GM23338 (cell line): ENCODE results near the gene NSUN3. TPM values are rescaled to one million over a fixed set of nuclear protein-coding genes. Genes with fewer than 3 reads are reported as not detected.

Experiments
- ATAC-seq: fragments of 200-7000 bp; cut with Tn5 transposase; 3 replicates; pipeline ENCODE4 v1.9.1; 2020
- DNase-seq: peaks from one replicate; pipeline ENCODE4 v3.0.0-alpha.2; 2015; ENCODE audit warnings: low spot score
- H2AFZ ChIP-seq: fragments of 200-600 bp; sonication (generic); 2 replicates; pipeline ENCODE4 v1.8.0; 2016; ENCODE audit warnings: antibody characterized with exemption, mild to moderate bottlenecking, moderate library complexity
- H3F3A ChIP-seq: fragments of 200-600 bp; sonication (generic); replicated peaks from 2 replicates; pipeline ENCODE4 v1.8.0; 2017; ENCODE audit warnings: antibody characterized with exemption, mixed run types, low read depth
- H3K27ac ChIP-seq: fragments of 200-600 bp; sonication (generic); 2 replicates; pipeline ENCODE4 v1.6.1; 2016; ENCODE audit warnings: low read depth
- H3K27me3 ChIP-seq: fragments of 200-600 bp; sonication (generic); 2 replicates; pipeline ENCODE4 v1.8.0; 2016; ENCODE audit warnings: mild to moderate bottlenecking, mixed run types, moderate library complexity; ENCODE audit not compliant: insufficient read depth
- H3K36me3 ChIP-seq: fragments of 200-600 bp; sonication (generic); 2 replicates; pipeline ENCODE4 v1.8.0; 2016; ENCODE audit warnings: mild to moderate bottlenecking; ENCODE audit not compliant: insufficient read depth
- H3K4me1 ChIP-seq: fragments of 200-600 bp; sonication (generic); 2 replicates; pipeline ENCODE4 v1.8.0; 2016; ENCODE audit warnings: mild to moderate bottlenecking, moderate library complexity; ENCODE audit not compliant: insufficient read depth
- H3K4me2 ChIP-seq: fragments of 200-600 bp; sonication (generic); 2 replicates; pipeline ENCODE4 v1.7.1; 2017; ENCODE audit warnings: mixed run types
- H3K4me3 ChIP-seq: fragments of 200-600 bp; sonication (generic); 2 replicates; pipeline ENCODE4 v1.6.1; 2016; ENCODE audit warnings: mixed run types
- H3K79me2 ChIP-seq: fragments of 200-600 bp; sonication (generic); replicated peaks from 2 replicates; pipeline ENCODE4 v1.8.0; 2017; ENCODE audit warnings: mild to moderate bottlenecking; ENCODE audit not compliant: insufficient read depth
- H3K9me2 ChIP-seq: fragments of 200-600 bp; sonication (generic); 2 replicates; pipeline ENCODE4 v1.8.0; 2017; ENCODE audit not compliant: insufficient read depth
- H4K20me1 ChIP-seq: fragments of 200-600 bp; sonication (generic); replicated peaks from 2 replicates; pipeline ENCODE4 v1.8.0; 2017; ENCODE audit warnings: mild to moderate bottlenecking; ENCODE audit not compliant: insufficient read depth
- H3K27ac Mint-ChIP-seq: 2 replicates; pipeline ENCODE4 v1.8.0; 2020; ENCODE audit warnings: inconsistent platforms, mild to moderate bottlenecking, moderate library complexity, mixed read lengths
- H3K27me3 Mint-ChIP-seq: 3 replicates; pipeline ENCODE4 v1.8.0; 2022; ENCODE audit warnings: low read depth, mild to moderate bottlenecking, moderate library complexity, mixed read lengths, inconsistent platforms; ENCODE audit not compliant: insufficient read depth, poor library complexity
- H3K36me3 Mint-ChIP-seq: 3 replicates; pipeline ENCODE4 v1.8.0; 2021; ENCODE audit warnings: low read depth, mild to moderate bottlenecking, inconsistent platforms, moderate library complexity, mixed read lengths
- H3K4me1 Mint-ChIP-seq: 3 replicates; pipeline ENCODE4 v1.8.0; 2020; ENCODE audit warnings: mild to moderate bottlenecking, inconsistent platforms, mixed read lengths
- H3K4me3 Mint-ChIP-seq: 3 replicates; pipeline ENCODE4 v1.8.0; 2021; ENCODE audit warnings: moderate library complexity, mild to moderate bottlenecking, inconsistent platforms, mixed read lengths
- H3K9me3 Mint-ChIP-seq: 3 replicates; pipeline ENCODE4 v1.8.0; 2020; ENCODE audit warnings: moderate library complexity, mild to moderate bottlenecking, inconsistent platforms, mixed read lengths
- EZH2 ChIP-seq: fragments of 200-600 bp; sonication (generic); IDR thresholded peaks from one replicate; pipeline ENCODE4 v1.8.0; 2017; ENCODE audit warnings: antibody characterized with exemption, mild to moderate bottlenecking, low read depth; ENCODE audit not compliant: unreplicated experiment
- EZH2phosphoT487 ChIP-seq: fragments of 200-600 bp; sonication (generic); IDR thresholded peaks from one replicate; pipeline ENCODE4 v1.8.1; 2018; ENCODE audit warnings: antibody characterized with exemption; ENCODE audit not compliant: unreplicated experiment
- ZNF462 ChIP-seq: fragments of 250-450 bp; sonication (Bioruptor Pico); IDR thresholded peaks from 2 replicates; pipeline ENCODE4 v1.5.0; 2020; ENCODE audit warnings: mild to moderate bottlenecking, moderate library complexity
- polyA plus RNA-seq: library from polyadenylated mRNA; unstranded; fragments of >200 nt; fragmentation: Nextera tagmentation; extraction: Ambion mirVana; gene quantifications from 2 replicates; pipeline ENCODE4 v1.2.1, GENCODE V29; 2016
- total RNA-seq: library from RNA; depleted of rRNA; stranded (reverse); fragments of >200 nt; shearing (Covaris generic); gene quantifications from 2 replicates; pipeline ENCODE4 v1.2.3, GENCODE V29; 2014

The NSUN3 gene
- total and polyA plus RNA-seq, 2 experiments from 2014 or later: 5.4 to 10.6 TPM

- TF ChIP-seq EZH2phosphoT487 (no peak), EZH2 (no peak)
These were observed 111.0 kb downstream of the NSUN3 start (continued) for GRCh38 chr3:94173673-94174434.

GRCh38 chr3:94175677-94176076 lies 112.8 kb downstream of the NSUN3 start:
- no peaks in the 10 kb centered on the region for H4K20me1 ChIP-seq
- Mint-ChIP-seq H3K27me3 (peaks cover 4% of the 10 kb centered on the region), H3K4me1 (peaks cover 7% of the 10 kb centered on the region; the same call in 2 of the 3 replicates), H3K36me3 (no peaks in the 10 kb centered on the region), H3K9me3 (no peaks in the 10 kb centered on the region), H3K4me3 (no peak overlapping the region), H3K27ac (no peak overlapping the region)
- no peaks in the 10 kb centered on the region for H3K27me3 ChIP-seq
- DNase-seq: no peak
- H3K4me1 ChIP-seq: peaks cover 3% of the 10 kb centered on the region; the same call in 1 of the 2 replicates
- H3K4me2 ChIP-seq: no peak overlapping the region
- no peak overlapping the region for H2AFZ ChIP-seq
- H3K9me2 ChIP-seq: no peaks in the 10 kb centered on the region
- H3K79me2 ChIP-seq: no peaks in the 10 kb centered on the region
- TF ChIP-seq ZNF462 (CRISPR knock-in tag): no peak
- H3K4me3 ChIP-seq: no peak overlapping the region
- ATAC-seq: no peak
- no peaks in the 10 kb centered on the region for H3K36me3 ChIP-seq
- H3K27ac ChIP-seq: no peak overlapping the region
- H3F3A ChIP-seq: no peaks in the 10 kb centered on the region
